Astrocyte (in vitro differentiated cells and primary cell): ENCODE data around the gene S100A7.

Experiments used
- CTCF ChIP-seq: IDR thresholded peaks from 2 replicates; pipeline ENCODE4 v1.5.1; 2011; ENCODE audit warnings: low read depth, mild to moderate bottlenecking, inconsistent platforms, low read length, moderate library complexity; ENCODE audit not compliant: insufficient read depth
- EZH2 ChIP-seq: IDR thresholded peaks from 2 replicates; pipeline ENCODE4 v1.6.1; 2012; ENCODE audit warnings: mild to moderate bottlenecking, low read length, inconsistent platforms; ENCODE audit not compliant: insufficient read depth

GRCh38 chr1:153490272-153491051 is 30.0 kb upstream of the S100A7 start:
- TF ChIP-seq CTCF (no peak), EZH2 (no peak)
